Small intestine (tissue), 7 donors: Measurements from ENCODE around the gene CADM3. TPM values are rescaled to one million over a fixed set of nuclear protein-coding genes. Genes with fewer than 3 reads are reported as not detected.
A peak's percentile ranks its signal among the peaks of the same experiment; 100 is the strongest.

Experiments
- DNase-seq, 2 donors: peaks; one replicate each; pipeline versions ENCODE4 v3.0.0 to v3.0.0-alpha.2; 2013
- FAIRE-seq: peaks from 2 replicates; lab custom pipeline; 2012; peaks lifted over from hg19 to GRCh38; lab: Jason Lieb, UNC
- H3K27ac ChIP-seq, 3 donors: one replicate each; pipeline ENCODE4 v1.5.1; 2013; ENCODE audit warnings: low read length in 2 of 3, mild to moderate bottlenecking in 2 of 3, control low read depth in 1 of 3, inconsistent platforms in 1 of 3, low read depth in 1 of 3, moderate library complexity in 1 of 3
- H3K27me3 ChIP-seq, 3 donors: one replicate each; pipeline ENCODE4 v1.6.1; 2013; ENCODE audit warnings: low read length in 3 of 3, inconsistent platforms in 1 of 3; ENCODE audit not compliant: control insufficient read depth in 3 of 3, insufficient read depth in 3 of 3
- H3K36me3 ChIP-seq, 3 donors: one replicate each; pipeline ENCODE4 v1.6.1; 2013; ENCODE audit warnings: low read length in 3 of 3, inconsistent platforms in 1 of 3, low read depth in 1 of 3, mild to moderate bottlenecking in 1 of 3, moderate library complexity in 1 of 3; ENCODE audit not compliant: control insufficient read depth in 3 of 3, insufficient read depth in 2 of 3
- H3K4me1 ChIP-seq, 3 donors: one replicate each; pipeline ENCODE4 v1.6.1; 2013; ENCODE audit warnings: low read length in 2 of 3, inconsistent platforms in 1 of 3, low read depth in 1 of 3, mild to moderate bottlenecking in 1 of 3, moderate library complexity in 1 of 3; ENCODE audit not compliant: control insufficient read depth in 3 of 3, insufficient read depth in 2 of 3
- H3K4me3 ChIP-seq, 3 donors: one replicate each; pipeline ENCODE4 v1.5.1; 2013; ENCODE audit warnings: low read length in 3 of 3, control low read depth in 1 of 3, inconsistent platforms in 1 of 3, low read depth in 1 of 3, mild to moderate bottlenecking in 1 of 3, moderate library complexity in 1 of 3
- H3K9me3 ChIP-seq, 2 donors: one replicate each; pipeline ENCODE4 v1.6.1; 2013; ENCODE audit warnings: low read depth in 1 of 2, low read length in 1 of 2; ENCODE audit not compliant: control insufficient read depth in 2 of 2, insufficient read depth in 1 of 2
- WGBS, 3 donors: extraction: QIAGEN DNeasy Blood & Tissue Kit; methylation state at CpG; one replicate each; pipeline ENCODE4 v1.1.7; 2013; 5-methylcytosine and 5-hydroxymethylcytosine counted together
- polyA plus RNA-seq, 4 donors: library from polyadenylated mRNA; stranded (reverse) in 3 of 4; unstranded in 1 of 4; fragments of 200-250 nt in 3 of 4; fragments of 120-200 nt in 1 of 4; gene quantifications; one replicate each; pipeline versions ENCODE4 v1.2.1 to v1.2.3, GENCODE V29; 2013
- donor health status: healthy with polysubstance abuse.
- donor health status: control.
- donor health status: control.
- donor health status: Bipolar disorder and iron deficiency.
- donor health status: healthy.

CADM3 gene
- polyA plus RNA-seq, 4 donors, result 0.27 to 23.5 (median 0.65) TPM; not detected in 1

GRCh38 chr1:159168043-159168442, 3.4 kb upstream of the CADM3 start:
- no peaks in the 10 kb centered on the region for H3K36me3 ChIP-seq
- no peaks in the 10 kb centered on the region for H3K4me1 ChIP-seq
- H3K27me3 ChIP-seq, result peaks cover 2 to 31% (median 2%) of the 10 kb centered on the region in 3 donors
- H3K27ac ChIP-seq, result no peak overlapping the region
- no peak overlapping the region for H3K4me3 ChIP-seq
- DNase-seq (no peak), FAIRE-seq (no peak)
- no peaks in the 10 kb centered on the region for H3K9me3 ChIP-seq
- WGBS, 3 donors, result 53 to 63% (median 53%) methylated on average over 4 of the region's 4 CpGs

GRCh38 chr1:159170639-159171038, 776 bp upstream of the CADM3 start:
- Histone ChIP-seq H3K4me3 (no peak overlapping the region), H3K9me3 (no peaks in the 10 kb centered on the region), H3K4me1 (no peaks in the 10 kb centered on the region), H3K36me3 (no peaks in the 10 kb centered on the region), H3K27me3 (peaks cover 2 to 35% (median 5%) of the 10 kb centered on the region in 3 donors), H3K27ac (no peak overlapping the region)
- FAIRE-seq, result no peak
- WGBS, 3 donors, result 60 to 72% (median 63%) methylated on average over 5 of the region's 5 CpGs
- DNase-seq, result no peak

GRCh38 chr1:159171688-159172501, 480 bp downstream of the CADM3 start:
- FAIRE-seq, result no peak
- Histone ChIP-seq H3K9me3 (no peaks in the 10 kb centered on the region), H3K4me3 (peak overlapping the region in 1 of 3 donors; percentile 19), H3K27ac (no peak overlapping the region), H3K36me3 (no peaks in the 10 kb centered on the region), H3K4me1 (no peaks in the 10 kb centered on the region), H3K27me3 (peaks cover 2 to 35% (median 5%) of the 10 kb centered on the region in 3 donors)
- 2 to 6% (median 5%) methylated on average over 45 to 49 of the region's 49 CpGs for WGBS, 3 donors
- DNase-seq, result no peak

GRCh38 chr1:159172614-159173291, 1.3 kb downstream of the CADM3 start:
- H3K9me3 ChIP-seq, result no peaks in the 10 kb centered on the region
- H3K36me3 ChIP-seq, result no peaks in the 10 kb centered on the region
- H3K27ac ChIP-seq, result no peak overlapping the region
- DNase-seq (no peak), FAIRE-seq (no peak)
- peaks cover 2 to 35% (median 5%) of the 10 kb centered on the region in 3 donors for H3K27me3 ChIP-seq
- H3K4me1 ChIP-seq, result no peaks in the 10 kb centered on the region
- 2 to 9% (median 4%) methylated on average over 17 of the region's 17 CpGs for WGBS, 3 donors
- H3K4me3 ChIP-seq, result peak overlapping the region in 1 of 3 donors; percentile 19

- 31% methylated on average over 7 of the region's 7 CpGs for WGBS, 3 donors
- H3K27me3 ChIP-seq, result peaks cover 0 to 35% (median 5%) of the 10 kb centered on the region in 3 donors
- H3K36me3 ChIP-seq, result no peaks in the 10 kb centered on the region
- no peak overlapping the region for H3K4me3 ChIP-seq
- H3K27ac ChIP-seq, result no peak overlapping the region
- DNase-seq (no peak), FAIRE-seq (no peak)
- H3K9me3 ChIP-seq, result no peaks in the 10 kb centered on the region
- H3K4me1 ChIP-seq, result no peaks in the 10 kb centered on the region
Measured at GRCh38 chr1:159173320-159173719, 1.9 kb downstream of the CADM3 start.

GRCh38 chr1:159175571-159175970, 4.2 kb downstream of the CADM3 start:
- FAIRE-seq (no peak), DNase-seq (no peak)
- H3K36me3 ChIP-seq, result no peaks in the 10 kb centered on the region
- H3K27me3 ChIP-seq, result peaks cover 0 to 33% (median 5%) of the 10 kb centered on the region in 3 donors
- H3K27ac ChIP-seq, result no peak overlapping the region
- WGBS, 3 donors, result 66 to 78% (median 71%) methylated on average over 2 of the region's 2 CpGs
- no peak overlapping the region for H3K4me3 ChIP-seq
- no peaks in the 10 kb centered on the region for H3K9me3 ChIP-seq
- no peaks in the 10 kb centered on the region for H3K4me1 ChIP-seq

DNA sequence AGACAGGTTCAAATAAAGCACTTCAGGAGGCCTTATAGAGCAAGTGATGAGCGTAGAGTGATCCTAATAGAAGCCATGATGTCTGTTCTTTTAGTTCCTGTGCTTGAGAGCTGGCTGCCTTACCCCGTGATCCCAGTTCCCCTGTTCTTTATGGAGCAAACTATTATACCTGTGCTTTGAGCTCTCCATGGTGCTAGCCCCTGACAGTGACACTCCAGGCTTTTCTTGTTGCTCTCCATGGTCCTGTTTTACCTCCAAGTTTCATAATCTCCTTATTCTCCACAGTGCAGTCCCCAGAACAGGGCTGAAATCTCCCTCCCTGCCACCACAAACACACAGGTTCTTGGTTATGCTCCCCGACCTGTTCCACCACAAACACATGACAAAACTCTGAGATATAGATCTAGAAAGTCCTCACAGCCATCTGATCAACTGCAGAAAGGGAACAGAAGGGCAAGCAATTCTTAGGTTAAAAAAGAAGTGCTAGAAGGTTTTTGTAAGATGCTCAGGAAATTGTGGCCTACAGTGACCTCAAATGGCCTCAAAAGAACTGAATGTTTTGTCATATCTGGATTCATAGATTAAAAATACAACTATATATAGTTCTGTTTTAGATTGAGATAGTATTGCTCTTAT, 6.0 kb downstream of the CADM3 start:
- Histone ChIP-seq H3K27ac (no peak overlapping the region), H3K36me3 (no peaks in the 10 kb centered on the region), H3K9me3 (no peaks in the 10 kb centered on the region), H3K4me3 (no peak overlapping the region), H3K27me3 (peaks cover 0 to 15% (median 8%) of the 10 kb centered on the region in 3 donors), H3K4me1 (no peaks in the 10 kb centered on the region)
- DNase-seq (peak; percentile 29 to 89), FAIRE-seq (no peak)
- 9 to 13% (median 10%) methylated on average over 3 of the region's 3 CpGs for WGBS, 3 donors

- FAIRE-seq (no peak), DNase-seq (no peak)
- Histone ChIP-seq H3K27me3 (peaks cover 0 to 7% (median 3%) of the 10 kb centered on the region in 3 donors), H3K9me3 (no peaks in the 10 kb centered on the region), H3K4me3 (no peak overlapping the region), H3K36me3 (no peaks in the 10 kb centered on the region), H3K27ac (no peak overlapping the region), H3K4me1 (no peaks in the 10 kb centered on the region)
Measured at GRCh38 chr1:159179906-159180305, 8.5 kb downstream of the CADM3 start.
